T-helper 2 cell (primary cell): ENCODE measurements around the gene FYTTD1.

Experiments
- DNase-seq, 5 experiments: peaks; one replicate each; pipeline versions ENCODE4 v3.0.0 to v3.0.0-alpha.2; 2012 to 2022

FYTTD1 gene

DNA sequence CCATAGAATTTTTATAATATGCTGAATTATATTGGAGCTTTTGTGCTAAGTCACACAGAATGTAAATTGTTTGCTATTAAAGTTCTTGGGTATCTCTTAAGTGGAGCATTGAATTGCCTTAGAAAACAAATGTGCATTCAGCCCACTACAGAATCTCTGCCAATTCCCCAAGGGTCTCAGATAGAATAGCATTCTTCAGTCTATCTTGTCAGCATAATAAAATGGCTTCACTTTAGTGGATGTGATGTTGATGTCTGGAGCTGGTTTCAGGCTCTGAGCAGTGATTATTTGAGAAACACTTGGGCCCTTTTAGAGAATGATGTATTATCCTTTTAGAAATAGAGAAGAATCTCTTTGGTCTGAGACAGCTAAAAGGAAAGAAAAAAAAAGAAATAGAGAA lies 86.6 kb downstream of the FYTTD1 start:
- DNase-seq = no peak
